Nephron (organoid): Measurements from ENCODE around the gene TMEM106B.

ENCODE experiments used
- H3K27ac Mint-ChIP-seq, 3 experiments: 2 replicates each; pipeline ENCODE4 v1.8.0; 2020; ENCODE audit warnings: mixed read lengths in 3 of 3, mild to moderate bottlenecking in 2 of 3, moderate library complexity in 1 of 3
- H3K27me3 Mint-ChIP-seq: 2 replicates; pipeline ENCODE4 v1.8.0; 2021; ENCODE audit warnings: low read depth, mild to moderate bottlenecking, moderate library complexity, mixed read lengths
- H3K36me3 Mint-ChIP-seq: 2 replicates; pipeline ENCODE4 v1.8.0; 2020; ENCODE audit warnings: low read depth, mixed read lengths
- H3K4me1 Mint-ChIP-seq: 2 replicates; pipeline ENCODE4 v1.8.0; 2020; ENCODE audit warnings: mixed read lengths
- H3K4me3 Mint-ChIP-seq, 3 experiments: 2 replicates each; pipeline ENCODE4 v1.8.0; 2020; ENCODE audit warnings: mild to moderate bottlenecking in 3 of 3, mixed read lengths in 3 of 3, moderate library complexity in 2 of 3
- H3K9me3 Mint-ChIP-seq: 2 replicates; pipeline ENCODE4 v1.8.0; 2020; ENCODE audit warnings: mixed read lengths
- TF ChIP-seq, protein P1 (sequence below), 3 experiments: fragments of 200-600 bp; sonication (generic); IDR thresholded peaks; one replicate each; pipeline ENCODE4 v1.5.0; 2021; ENCODE audit warnings: antibody characterized with exemption in 3 of 3; ENCODE audit not compliant: unreplicated experiment in 3 of 3

TMEM106B gene

DNA sequence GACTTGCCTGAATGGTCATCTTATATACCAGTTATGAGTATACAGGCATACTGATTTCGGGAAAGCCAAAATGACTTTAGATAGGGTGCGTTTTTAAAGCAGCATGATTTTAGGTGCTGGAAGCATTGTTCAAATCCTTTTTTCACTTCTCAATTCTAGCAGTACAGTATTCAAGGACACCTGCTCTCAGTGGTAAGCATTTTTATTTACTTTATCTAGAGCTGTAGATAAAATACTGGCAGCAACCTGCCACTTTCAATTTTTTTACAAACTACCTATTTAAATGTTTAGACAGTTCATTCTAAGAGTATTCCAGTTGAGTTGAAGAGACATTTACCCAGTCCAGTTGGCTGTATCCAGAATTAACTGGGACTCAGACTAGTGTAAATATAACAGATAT lies 33.6 kb downstream of the TMEM106B start:
- H3K36me3 Mint-ChIP-seq: peaks cover 17% of the 10 kb centered on the region
- H3K27ac Mint-ChIP-seq: no peak overlapping the region
- TF ChIP-seq, protein P1, sequence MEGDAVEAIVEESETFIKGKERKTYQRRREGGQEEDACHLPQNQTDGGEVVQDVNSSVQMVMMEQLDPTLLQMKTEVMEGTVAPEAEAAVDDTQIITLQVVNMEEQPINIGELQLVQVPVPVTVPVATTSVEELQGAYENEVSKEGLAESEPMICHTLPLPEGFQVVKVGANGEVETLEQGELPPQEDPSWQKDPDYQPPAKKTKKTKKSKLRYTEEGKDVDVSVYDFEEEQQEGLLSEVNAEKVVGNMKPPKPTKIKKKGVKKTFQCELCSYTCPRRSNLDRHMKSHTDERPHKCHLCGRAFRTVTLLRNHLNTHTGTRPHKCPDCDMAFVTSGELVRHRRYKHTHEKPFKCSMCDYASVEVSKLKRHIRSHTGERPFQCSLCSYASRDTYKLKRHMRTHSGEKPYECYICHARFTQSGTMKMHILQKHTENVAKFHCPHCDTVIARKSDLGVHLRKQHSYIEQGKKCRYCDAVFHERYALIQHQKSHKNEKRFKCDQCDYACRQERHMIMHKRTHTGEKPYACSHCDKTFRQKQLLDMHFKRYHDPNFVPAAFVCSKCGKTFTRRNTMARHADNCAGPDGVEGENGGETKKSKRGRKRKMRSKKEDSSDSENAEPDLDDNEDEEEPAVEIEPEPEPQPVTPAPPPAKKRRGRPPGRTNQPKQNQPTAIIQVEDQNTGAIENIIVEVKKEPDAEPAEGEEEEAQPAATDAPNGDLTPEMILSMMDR (IDR thresholded peaks at IDR 0.05; ENCODE audit: unreplicated experiment in 3 of 3): no peak

GRCh38 chr7:12249706-12250105 lies 38.6 kb downstream of the TMEM106B start:
- Mint-ChIP-seq H3K27me3 (no peaks in the 10 kb centered on the region), H3K27ac (no peak overlapping the region), H3K36me3 (no peaks in the 10 kb centered on the region), H3K4me3 (no peak overlapping the region), H3K9me3 (peaks cover 17% of the 10 kb centered on the region), H3K4me1 (no peaks in the 10 kb centered on the region)
- TF ChIP-seq, protein P1 (IDR thresholded peaks at IDR 0.05; ENCODE audit: unreplicated experiment in 3 of 3): no peak

More for the DNA sequence above, 33.6 kb downstream of the TMEM106B start:
- Mint-ChIP-seq H3K4me1 (no peaks in the 10 kb centered on the region), H3K9me3 (peaks cover under 1% of the 10 kb centered on the region), H3K27me3 (no peaks in the 10 kb centered on the region), H3K4me3 (no peak overlapping the region)

DNA sequence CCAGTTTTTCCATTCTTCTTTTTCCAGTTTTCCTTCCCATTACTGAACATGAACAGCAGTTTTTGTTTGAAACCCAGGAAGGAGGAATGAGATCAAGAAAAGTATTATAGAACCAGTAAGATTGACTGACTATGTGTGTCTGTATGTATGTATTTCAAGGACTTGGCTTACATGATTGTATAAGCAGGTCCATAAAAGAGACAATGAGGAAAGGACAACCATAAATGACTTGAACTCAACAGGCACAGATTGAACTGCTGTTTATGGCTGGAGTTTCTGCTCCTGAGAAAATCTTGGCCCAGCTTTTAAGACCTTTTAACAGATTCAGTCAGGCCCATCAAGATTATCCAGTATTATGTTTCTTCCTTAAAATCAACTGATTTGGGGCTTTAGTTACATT lies 39.1 kb downstream of the TMEM106B start:
- no peaks in the 10 kb centered on the region for H3K4me1 Mint-ChIP-seq
- TF ChIP-seq, protein P1 (IDR thresholded peaks at IDR 0.05; ENCODE audit: unreplicated experiment in 3 of 3): no peak
- no peaks in the 10 kb centered on the region for H3K27me3 Mint-ChIP-seq
- peaks cover 17% of the 10 kb centered on the region for H3K9me3 Mint-ChIP-seq
- H3K36me3 Mint-ChIP-seq: no peaks in the 10 kb centered on the region
- no peak overlapping the region for H3K4me3 Mint-ChIP-seq
- no peak overlapping the region for H3K27ac Mint-ChIP-seq

DNA sequence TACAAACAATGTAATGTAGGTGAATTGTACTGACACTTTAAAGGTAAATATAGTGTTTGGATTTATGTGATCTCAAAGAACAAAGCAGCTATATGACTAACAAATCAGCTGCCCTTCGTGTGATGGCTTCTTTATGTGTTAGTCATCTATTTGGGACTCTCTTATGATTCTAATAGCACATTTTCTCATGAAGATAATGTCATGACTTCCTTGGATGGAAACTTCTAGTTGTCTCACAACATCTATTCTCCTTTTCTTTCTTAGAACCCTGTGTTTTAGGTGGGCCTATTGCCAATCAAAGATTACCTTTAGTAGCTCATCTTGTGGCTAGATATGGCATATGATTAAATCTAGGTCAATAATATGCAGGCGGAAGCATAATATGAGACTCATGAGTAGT lies 45.0 kb downstream of the TMEM106B start:
- Mint-ChIP-seq H3K36me3 (no peaks in the 10 kb centered on the region), H3K4me1 (no peaks in the 10 kb centered on the region), H3K27ac (no peak overlapping the region), H3K27me3 (no peaks in the 10 kb centered on the region), H3K9me3 (peaks cover 14% of the 10 kb centered on the region), H3K4me3 (no peak overlapping the region)
- TF ChIP-seq, protein P1 (IDR thresholded peaks at IDR 0.05; ENCODE audit: unreplicated experiment in 3 of 3): no peak

- H3K4me1 Mint-ChIP-seq: no peaks in the 10 kb centered on the region
- H3K36me3 Mint-ChIP-seq: no peaks in the 10 kb centered on the region
- H3K9me3 Mint-ChIP-seq: peaks cover under 1% of the 10 kb centered on the region
Measured at GRCh38 chr7:12257582-12257981, 46.5 kb downstream of the TMEM106B start.

DNA sequence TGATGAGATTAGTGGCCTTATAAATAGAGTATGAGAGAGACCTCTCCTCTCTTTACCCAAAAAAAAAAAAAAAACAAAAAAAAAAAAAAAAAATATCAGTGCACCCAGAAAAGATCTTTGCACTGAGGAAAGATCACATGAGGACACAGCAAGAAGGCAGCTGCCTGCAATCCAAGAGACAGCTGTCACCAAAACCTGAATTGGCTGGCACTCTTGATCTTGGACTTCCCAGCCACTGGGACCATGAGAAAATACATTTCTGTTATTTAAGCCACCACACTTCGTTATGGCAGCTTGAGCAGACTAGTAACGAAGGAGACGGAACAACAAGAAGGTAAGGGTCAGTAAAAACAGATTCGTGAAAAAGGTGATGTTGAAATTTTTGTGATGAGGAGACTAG lies 47.0 kb downstream of the TMEM106B start:
- Mint-ChIP-seq H3K9me3 (no peaks in the 10 kb centered on the region), H3K4me1 (no peaks in the 10 kb centered on the region), H3K4me3 (no peak overlapping the region), H3K27ac (no peak overlapping the region), H3K36me3 (no peaks in the 10 kb centered on the region), H3K27me3 (no peaks in the 10 kb centered on the region)
- TF ChIP-seq, protein P1 (IDR thresholded peaks at IDR 0.05; ENCODE audit: unreplicated experiment in 3 of 3): no peak

More at GRCh38 chr7:12257582-12257981, 46.5 kb downstream of the TMEM106B start:
- no peaks in the 10 kb centered on the region for H3K27me3 Mint-ChIP-seq
- TF ChIP-seq, protein P1 (IDR thresholded peaks at IDR 0.05; ENCODE audit: unreplicated experiment in 3 of 3): no peak
- H3K4me3 Mint-ChIP-seq: no peak overlapping the region
- H3K27ac Mint-ChIP-seq: no peak overlapping the region
